ENCODE data around the gene GUCY1A2.

Gene GUCY1A2

DNA sequence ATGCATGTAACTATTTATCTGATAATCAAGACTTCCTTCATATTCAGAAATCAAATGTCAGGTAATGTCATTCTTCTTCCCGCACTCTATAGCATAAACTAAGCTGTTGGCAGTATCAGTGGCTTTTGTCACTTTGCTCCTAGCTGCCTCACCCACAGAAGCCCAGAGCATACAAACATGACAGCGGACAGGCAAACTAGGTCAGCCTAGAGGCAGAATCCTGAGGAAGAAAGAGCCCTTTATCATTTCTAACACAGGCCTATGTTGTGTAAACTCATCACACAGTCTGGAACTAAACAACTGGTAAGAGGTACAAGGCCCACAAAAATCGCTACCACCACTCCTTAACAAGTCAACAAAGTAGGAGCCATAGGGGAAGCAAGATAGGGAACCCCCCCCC lies 21.0 kb downstream of the GUCY1A2 start:
- no peak for DNase-seq

DNA sequence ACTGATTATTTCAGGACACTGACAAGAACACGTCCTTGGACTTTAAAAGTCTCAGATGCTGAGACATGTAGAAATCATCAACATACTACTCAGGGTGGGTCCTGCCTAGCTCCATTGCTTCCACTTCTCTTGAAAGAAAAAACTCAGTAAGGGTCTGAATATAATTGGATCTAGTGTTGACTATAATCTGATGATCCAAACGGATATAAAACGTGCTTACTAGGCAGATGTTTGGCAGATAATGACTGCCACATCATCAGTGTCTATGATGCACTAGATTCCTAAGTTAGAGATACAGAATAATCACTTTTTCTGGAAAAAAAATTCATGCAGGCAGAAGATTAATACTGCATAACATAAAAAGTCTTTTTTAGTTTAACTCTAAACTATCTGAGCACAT lies 21.6 kb downstream of the GUCY1A2 start:
- no peak for DNase-seq

DNA sequence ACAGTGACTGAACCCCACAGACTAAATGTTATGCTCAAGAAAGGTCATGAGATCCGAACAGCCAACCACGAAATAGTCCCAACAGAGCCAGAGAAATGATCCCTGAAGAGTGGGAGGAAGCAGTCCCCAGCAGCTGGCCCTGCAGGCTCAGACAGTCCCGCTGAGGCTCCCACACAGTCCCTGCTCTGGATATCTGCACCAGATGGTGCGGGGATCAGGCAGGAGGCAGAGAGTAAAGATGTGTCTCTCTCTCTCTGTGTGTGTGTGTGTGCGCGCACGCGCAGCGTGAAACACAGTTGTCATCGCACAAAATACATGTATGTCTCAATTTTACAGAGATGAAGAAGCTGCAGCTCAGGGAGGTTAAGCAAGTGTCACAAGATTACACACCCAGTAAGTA lies 27.9 kb downstream of the GUCY1A2 start:
- no peak for DNase-seq

DNA sequence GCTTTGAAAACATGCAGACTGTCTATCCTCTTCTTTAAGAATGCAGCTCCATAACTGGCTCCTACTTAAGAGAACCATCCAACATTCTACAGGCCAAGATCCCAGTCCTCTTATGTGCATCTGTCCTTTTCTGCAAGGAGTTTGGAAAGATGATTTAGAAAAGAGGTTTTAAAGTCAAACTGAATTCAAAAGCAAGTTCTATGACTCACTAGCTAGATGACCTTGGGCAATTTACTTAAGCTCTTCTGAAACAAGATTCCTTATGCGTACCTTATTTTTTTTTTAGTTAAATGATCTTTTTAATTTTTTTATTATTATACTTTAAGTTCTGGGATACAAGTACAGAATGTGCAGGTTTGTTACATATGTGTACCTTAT lies 29.2 kb downstream of the GUCY1A2 start:
- DNase-seq: no peak

DNA sequence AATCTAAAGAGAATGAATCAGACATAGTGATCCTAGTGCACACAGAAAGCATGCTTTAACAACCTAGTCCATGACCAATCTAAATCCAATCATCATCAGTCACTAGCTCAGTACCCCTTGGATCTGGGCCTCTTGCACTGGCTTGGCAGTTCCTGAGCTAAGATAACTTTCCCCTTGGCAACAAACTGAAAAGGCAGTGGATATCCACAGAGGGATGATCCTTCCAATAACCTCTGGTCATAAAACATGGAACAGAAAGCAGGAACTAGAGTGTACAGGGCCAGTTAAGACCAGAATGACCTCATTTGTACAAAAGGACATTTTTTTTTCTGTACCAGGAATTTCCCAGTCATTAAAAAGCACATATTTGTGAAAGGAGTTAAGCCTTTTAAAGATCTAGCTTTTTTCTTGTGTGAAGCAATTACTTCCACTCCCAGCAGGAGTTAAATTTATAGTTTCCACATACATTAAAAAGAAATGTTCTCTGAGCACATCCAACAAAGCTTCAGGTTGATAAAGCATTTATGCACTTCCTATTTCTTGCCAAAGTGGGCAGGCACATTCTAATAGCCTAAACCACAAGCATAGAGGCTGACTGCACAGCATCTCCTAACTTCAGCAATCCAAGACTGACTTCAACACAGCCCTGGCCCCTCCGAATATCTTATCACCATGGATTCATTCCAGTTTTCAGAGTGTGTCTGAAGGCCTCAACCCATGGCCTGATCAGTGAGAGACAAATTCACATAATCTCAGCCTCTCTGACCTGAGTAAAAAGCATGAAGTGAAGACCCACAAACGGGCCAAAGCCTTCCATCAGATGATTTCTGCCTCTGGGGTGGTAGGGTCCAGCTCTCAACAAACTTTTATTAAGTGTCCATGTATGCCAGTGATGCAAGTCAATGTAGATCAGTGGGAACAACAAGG lies 29.9 kb downstream of the GUCY1A2 start:
- no peak for DNase-seq

DNA sequence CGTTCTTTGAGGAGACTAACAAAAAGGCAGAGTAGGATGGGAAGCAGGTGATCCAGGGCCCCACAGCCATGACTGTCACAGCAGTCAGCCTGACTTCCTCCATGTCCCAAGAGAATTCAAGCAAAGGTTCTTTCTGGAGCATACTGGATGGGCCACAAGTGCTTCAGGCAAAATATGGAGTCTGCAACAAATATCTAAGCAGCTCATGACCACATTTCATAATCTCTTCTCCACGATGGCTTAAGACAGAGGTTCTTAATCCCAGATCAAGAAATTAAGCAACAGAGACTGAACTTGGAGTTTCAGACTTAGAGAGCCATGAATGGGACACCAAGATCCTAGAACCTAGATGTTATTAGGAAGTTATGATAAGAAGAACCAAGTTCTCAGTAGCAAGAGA lies 31.6 kb downstream of the GUCY1A2 start:
- DNase-seq: no peak

DNA sequence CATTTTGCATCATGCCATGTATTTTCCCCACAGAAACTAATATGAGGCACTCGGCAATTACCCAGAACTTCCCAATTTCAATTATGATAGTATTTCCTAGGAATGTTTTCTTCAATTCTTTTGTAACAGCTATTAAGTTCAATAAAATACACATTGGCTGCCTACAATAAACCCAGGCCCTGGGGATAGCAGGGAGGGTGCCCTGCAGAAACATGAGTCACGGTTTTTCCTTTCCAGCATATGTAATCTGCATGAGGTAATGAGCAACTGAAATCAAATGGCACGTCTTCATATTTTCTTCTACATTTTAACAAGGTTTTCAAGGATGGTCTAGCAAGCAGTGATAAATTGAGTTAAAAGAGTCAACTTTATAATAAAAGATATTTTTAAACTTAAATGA lies 32.0 kb downstream of the GUCY1A2 start:
- no peak for DNase-seq

DNA sequence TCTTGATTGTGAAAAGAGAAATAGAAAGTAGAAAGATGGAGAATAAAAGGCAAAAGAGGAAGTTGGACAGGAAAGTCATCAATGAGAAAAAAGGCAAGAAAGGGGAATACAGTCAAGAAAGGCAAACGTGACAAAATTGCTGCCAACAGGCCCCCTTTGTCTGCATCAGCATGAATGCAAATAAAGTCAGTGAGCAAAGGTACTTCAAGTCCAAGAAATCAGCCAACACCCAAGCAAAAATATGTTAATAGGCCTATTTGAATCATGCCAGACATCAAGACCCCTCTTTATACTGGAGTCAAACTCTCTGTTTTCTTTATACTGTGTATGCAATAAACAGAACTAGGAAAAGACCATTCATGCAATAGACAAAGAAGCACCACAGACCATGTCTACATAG lies 34.3 kb downstream of the GUCY1A2 start:
- no peak for DNase-seq

DNA sequence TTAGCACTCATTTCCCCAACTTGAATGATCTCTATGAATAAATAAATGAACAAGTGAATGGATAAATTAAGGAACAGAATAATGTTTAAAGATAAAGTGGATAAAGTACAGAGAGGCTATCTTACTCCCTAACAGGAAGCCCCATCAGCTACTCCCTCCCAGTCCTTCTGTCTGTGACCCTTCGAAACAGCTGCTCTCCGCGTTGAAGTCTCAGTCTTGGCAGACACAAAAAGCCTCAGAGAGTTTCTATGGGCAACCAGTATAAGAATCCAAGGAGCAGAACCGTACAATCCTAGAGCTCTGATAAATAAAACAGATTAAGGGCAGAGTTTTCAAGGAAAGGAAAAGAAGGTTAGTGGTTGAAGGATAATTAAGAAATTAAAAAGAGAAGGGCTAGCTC lies 35.0 kb downstream of the GUCY1A2 start:
- DNase-seq: no peak

DNA sequence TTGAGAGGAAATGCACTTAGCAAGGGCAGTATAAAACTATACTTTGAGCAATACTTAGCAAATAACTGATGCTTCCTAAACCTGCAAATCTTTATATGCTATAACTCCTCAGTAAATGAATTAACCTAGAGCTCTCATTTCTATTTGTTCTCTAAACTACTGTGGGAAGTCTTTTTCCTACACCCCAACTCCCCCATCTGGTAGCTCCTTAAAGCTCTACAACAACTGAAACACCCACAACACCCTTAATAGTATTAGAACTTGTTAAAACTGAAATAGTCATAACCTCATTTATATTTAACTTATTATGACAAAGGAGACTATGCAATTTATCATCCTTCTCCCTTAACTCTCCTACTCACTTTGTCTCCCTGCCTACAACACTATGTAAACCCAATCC lies 43.4 kb downstream of the GUCY1A2 start:
- no peak for DNase-seq

DNA sequence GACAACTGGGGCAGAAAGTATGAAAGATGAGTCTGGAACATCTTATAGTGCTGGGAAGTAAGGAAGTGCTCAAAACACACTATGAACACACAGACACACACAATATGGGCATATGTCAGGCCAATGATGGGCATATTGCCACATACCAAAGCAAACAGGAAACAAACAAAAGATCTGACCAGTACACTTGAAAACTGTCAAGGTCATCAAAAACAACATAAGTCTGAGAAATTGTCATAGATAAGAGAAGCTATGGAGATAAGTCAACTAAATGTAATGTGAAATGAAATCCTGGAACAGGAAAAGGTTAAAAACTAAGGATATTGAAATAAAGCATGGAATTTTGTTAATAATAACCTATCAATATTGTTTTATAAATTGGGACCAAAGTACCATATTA lies 46.4 kb downstream of the GUCY1A2 start:
- no peak for DNase-seq

DNA sequence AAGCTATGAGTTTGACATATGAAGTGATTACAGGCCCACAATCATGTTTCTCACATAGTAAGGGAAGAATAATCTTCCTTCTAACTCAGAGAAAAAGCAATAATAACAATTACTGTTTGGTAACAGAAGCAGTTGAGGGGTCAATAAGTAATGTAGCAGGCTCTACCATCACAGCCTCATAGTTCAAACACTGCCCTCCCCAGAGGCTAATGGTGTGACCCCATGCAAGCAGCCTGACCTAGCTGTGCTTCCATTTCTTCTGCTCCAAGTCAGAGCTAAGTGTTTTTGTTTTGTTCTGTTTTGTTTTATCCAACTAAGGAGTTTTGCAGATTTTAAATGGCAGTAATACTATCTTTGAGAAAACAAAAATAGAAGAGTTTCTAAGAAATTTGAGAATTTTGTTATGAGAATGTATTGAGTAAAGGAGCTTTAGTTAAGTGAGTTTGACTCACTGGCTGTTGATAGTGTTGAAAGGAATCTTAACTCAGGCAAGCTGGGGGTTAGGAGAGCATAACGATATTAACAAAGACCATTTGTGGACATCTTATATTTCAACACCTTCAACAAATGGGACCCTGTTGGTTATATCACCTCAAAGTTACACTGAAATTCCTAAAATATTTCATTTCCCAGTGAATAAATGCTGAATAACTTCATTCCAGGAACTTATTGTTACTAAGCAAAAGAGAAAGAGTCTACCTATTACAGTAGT lies 48.5 kb downstream of the GUCY1A2 start:
- DNase-seq: no peak

DNA sequence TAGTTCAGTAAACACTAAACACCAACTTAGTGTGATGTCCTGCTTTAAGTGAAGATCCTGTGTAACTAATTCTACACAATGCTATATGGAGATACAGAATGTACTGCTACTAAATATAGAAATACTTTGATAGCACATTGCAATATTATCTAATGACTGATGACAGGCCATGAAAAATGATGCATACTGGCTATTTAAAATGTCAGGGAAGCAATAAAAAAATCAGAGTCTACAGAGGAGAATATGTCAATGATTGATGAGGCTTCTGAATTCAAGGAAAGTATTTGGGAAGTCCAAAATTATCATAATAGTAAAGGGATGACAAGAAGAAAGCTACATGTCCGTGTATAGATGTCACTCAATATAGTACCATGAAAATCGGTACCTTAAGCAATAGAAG lies 55.3 kb downstream of the GUCY1A2 start:
- no peak for DNase-seq

DNA sequence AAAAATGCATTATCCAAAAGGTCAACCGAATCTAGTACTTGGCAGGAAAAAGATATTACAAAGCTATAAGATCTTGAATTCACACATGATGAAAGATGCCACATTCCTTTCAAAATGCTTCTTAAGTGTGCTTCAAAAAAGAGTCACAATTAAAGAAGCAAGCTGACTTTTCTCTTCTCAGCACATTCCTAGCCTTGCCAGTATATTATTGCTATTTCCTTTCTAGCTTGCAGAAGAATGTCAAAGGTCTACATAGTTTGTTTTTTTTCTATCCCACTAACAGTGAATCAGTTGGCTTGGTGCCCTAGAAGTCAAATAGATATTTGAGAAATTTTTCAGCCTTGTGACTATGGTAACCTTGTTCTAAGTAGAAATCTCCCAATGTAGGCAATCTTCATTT lies 56.8 kb downstream of the GUCY1A2 start:
- DNase-seq: no peak

DNA sequence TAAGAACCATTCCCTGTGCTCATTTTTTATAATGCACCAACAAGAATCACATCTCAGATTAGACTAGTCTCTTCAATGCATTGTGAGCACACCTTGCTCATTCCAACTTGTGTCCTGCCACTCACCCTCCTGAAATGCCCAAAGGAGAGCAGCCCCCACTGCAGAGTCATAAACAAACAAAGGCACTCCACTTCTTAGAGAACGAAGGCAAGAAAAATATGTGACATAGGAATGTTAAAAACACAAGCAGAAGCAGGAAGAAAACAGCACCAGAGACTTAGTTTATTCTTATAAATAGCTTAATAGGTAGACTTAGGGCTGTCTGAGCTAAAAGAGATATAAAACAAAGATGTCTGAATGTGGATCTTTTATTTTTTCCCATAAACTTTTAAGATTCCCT lies 57.2 kb downstream of the GUCY1A2 start:
- no peak for DNase-seq

DNA sequence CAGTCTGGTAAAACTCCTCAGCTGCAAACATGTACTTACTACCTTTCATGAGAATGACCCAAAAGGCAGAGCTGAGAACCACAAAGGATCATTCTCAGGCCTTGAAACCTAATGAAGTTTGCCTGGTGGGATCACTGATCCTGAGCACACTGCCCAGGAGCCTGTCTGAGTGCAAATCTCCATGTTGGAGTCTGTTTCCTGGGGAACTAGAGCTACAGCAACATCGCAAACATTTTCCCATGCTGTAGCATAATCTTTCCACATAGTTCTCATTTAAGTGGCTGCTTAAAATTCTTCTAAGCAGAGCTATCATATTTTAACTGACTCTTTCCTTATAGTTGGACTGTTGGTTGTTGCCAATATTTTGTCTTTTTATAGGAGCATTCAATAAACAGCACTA lies 58.5 kb downstream of the GUCY1A2 start:
- no peak for DNase-seq

DNA sequence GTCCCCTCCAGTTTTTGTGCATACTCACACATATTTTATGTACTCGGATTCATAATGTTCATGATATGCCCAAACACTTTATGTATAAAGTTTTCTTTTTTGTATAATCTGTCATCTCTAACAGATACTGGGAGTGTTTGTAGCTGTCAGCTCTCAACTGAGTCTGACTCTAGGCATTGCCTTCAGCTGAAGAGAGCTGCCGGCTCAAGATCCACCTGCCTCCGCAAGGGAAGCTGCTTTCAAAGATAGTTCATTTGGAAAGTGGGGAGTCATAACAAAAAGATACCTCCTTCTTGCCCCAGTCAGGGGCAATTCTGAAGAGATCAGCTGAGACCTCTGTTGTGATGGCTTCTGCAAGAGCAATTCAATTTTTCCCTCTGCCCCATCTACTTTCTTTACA lies 58.9 kb downstream of the GUCY1A2 start:
- DNase-seq: no peak

DNA sequence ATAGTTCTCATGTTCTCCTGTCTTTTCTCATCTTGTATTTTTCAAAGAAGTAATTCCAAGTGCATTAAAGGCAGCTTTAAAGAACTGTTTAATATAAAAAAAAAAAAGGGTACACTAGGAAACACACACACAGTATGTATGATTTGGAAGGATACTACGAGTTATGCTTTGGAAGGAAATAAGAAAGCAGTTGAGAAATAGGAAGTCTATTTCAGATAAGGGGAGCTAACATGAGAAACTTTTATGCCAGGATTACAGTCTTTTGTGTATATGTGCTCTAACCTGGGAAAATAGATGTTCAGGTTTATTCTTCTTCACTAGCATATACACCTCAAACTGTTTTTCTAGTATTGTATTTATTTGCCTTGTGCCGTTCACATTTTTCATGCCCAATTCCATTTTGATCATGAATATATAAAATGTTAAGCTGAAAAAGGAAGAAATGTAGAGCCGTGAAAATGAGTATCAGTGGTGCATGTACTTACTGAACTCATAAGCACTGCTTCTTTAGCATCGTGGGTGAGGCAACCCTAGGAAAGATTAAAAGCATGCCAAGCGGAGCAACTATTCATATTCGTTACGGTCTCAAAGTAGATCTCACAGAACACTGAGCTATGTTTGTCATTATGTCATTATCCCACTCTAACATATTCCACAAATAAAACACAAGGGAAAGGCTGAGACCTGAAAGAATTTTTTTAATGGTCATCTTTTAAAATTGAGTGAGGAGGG lies 59.6 kb downstream of the GUCY1A2 start:
- no peak for DNase-seq

DNA sequence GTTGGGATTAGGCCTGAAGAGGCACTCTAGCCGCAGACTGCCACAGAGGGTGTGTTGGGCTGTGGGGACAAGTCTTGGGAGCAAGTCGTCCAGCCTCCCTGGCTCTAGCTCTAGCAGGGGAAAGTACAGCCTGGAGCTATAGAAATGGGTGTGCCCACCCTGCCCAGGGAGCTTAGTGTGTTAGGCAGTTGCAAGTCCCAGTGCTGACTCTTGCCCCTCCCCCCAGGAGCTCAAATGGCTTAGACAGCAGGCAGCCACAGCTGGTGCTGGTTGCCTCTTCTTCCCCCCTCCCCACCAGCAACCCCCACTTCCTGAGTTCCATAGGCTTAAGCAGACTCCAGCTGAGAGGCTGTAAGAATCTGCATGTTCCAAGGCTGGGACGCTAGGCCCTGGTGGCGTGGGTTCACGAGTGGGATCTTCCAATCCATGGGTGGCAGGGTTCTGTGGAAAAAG lies 61.2 kb downstream of the GUCY1A2 start:
- no peak for DNase-seq

DNA sequence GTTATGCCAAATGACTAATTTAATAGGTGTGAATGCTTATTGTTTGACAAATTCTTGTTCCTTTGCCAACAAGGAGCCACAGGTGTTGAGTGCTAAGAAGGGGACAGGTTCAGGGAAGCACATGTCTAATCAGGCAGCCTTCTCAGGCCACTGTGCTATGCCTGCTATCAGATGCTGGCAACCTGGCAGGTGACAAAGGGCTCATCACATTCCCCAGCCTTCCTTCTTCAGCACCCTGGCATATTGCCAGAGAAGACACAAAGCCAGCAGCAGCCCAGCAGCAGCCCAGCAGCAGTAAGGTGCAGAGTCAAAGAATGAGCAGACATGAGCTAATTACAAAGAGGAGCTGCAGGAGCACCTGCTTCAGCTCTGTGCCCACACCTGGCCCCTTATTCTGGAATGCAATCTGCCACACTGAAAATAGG lies 68.2 kb downstream of the GUCY1A2 start:
- DNase-seq: peak; percentile 50

DNA sequence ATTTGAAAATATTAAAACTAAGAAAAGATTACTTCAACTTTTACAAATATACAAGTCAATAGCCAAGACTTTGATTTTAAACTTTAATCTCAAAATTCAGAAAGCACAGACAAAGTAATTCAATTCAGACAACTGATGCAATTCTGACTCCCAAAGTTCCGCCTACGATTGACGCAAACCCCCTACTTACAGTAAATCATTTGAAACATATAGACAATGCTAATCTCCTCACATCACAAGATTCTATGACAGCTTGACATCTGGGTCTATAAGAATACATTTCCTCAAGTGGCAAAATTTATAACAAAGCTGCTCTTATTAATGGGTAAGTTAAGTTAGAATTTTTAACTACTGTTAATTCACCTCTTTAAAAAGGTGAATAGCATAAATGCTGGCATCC lies 75.2 kb downstream of the GUCY1A2 start:
- no peak for DNase-seq

DNA sequence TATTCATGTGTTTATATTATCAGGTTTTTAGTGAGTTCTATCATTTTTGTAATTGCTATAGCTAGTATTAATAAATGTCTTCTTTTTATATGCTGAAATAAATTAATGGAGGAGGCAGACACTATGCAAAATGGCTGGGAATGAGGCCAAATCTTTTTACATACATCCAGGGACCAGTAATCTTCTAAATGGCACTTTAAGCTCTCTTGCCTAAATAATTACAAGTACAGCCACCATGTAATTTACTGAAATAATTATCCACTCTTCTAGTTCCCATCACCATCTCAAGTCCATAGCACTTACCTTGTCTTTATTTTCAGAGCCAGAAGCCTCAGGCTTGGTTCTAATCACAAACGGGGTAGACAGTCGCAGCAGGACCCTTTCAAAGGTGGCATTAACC lies 79.1 kb downstream of the GUCY1A2 start:
- DNase-seq: peak; percentile 10

DNA sequence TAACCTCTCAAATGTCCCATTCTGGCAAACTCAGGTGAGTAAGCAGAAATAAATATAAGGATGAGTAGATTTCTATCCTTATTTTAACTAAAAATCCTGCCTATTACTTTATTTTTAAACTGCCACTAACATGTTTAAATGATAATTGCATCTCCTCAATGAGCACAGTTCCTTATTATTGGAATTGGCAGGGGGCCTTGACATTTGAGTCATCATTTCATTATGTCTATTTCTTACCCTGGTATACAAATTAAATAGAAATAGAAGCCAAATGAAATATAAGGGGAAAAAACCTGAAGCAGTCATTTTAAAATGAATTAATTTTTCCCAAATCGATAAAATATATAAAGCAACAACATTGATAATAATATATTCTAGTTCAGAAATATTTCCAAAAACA lies 81.2 kb downstream of the GUCY1A2 start:
- DNase-seq: no peak

DNA sequence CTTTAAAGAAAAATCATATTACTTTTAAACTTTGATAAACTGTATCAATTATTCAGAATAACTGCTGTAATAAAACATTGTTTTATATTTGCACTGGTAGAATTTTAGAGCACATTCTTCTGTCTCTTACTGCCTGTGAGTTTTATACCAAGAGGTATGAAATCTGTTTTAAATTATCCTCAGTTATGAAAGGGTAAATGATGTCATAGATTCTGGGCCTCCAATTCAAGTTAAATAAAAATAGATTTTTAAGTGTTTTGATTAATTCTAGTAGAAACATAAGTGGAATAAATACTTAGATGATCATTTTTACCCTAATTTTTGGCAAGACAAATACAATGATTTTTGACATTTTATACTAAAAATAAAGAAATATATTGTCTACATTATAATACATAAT lies 93.0 kb downstream of the GUCY1A2 start:
- no peak for DNase-seq

Data from NCI-H187 treated with DMSO at 0.1 percent for 48 hours (cell line).